ENCODE measurements around the gene HSF4.

The HSF4 gene

DNA sequence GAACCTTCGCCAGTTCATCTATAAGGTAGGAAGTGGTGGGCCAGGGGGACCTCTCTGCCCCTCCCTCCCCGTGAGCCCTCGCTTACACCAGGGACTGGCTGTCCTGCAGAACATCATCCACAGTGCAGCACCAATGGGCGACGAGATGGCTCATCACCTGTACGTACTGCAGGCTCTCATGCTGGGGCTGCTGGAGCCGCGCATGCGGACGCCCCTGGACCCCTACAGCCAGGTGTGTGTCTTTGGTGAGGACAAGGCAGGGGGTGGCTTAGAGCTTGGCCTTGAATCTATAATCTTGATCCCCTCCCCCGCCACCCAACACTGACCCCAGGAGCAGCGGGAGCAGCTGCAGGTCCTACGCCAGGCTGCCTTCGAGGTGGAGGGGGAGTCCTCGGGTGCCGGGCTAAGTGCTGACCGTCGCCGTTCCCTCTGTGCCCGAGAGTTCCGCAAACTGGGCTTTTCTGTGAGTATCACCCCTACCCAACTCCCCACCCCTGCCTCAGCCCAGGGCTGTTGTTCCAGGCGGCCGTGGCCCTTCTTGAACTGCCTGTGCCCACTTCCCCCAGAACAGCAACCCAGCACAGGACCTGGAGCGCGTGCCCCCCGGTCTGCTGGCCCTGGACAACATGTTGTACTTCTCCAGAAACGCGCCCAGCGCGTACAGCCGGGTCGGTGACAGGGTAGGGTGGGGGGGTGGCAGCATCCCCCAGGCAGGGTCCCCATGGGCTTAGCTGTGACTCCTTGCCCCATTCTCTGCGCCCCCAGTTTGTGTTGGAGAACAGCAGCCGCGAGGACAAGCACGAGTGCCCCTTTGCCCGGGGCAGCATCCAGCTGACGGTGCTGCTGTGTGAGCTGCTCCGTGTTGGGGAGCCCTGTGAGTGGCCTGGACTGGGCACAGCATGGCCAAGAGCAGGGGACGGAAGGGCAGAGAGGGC, 37.1 kb downstream of the HSF4 start:
- DNase-seq (ENCODE audit: low spot score), result no peak

DNA sequence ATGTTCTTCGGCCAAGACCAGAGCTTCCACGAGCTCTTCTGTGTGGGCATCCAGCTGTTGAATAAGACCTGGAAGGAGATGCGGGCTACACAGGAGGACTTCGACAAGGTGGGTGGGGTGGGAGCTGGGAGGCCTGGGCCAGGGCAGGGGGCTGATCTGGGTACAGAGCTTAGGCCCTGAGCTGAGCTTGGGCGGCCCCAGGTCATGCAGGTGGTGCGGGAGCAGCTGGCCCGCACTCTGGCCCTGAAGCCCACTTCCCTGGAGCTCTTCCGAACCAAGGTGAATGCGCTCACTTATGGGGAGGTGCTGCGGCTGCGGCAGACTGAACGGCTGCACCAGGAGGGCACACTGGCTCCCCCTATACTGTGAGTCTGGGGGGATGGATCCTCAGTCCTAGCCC, 37.9 kb downstream of the HSF4 start:
- DNase-seq (ENCODE audit: low spot score), result no peak

DNA sequence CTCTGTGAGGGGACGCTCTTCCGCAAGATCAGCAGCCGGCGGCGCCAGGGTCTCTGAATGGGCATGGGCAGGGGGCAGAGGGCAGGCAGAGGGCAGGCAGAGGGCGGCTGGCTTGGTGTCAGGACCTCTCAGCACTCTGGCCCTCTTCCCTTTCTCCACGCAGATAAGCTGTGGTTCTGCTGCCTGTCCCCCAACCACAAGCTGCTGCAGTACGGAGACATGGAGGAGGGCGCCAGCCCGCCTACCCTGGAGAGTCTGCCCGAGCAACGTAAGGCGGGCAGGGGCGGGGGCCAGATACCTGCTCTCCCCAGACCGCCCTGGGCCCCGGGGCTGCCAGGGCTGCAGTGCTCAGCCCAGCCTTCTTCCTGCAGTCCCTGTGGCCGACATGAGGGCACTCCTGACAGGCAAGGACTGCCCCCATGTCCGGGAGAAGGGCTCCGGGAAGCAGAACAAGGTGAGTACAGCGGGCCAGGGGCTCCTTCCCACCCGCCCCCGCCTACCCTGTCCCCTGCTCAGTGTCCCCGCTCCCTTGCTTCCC, 38.5 kb downstream of the HSF4 start:
- no peak for DNase-seq (ENCODE audit: low spot score)

DNA sequence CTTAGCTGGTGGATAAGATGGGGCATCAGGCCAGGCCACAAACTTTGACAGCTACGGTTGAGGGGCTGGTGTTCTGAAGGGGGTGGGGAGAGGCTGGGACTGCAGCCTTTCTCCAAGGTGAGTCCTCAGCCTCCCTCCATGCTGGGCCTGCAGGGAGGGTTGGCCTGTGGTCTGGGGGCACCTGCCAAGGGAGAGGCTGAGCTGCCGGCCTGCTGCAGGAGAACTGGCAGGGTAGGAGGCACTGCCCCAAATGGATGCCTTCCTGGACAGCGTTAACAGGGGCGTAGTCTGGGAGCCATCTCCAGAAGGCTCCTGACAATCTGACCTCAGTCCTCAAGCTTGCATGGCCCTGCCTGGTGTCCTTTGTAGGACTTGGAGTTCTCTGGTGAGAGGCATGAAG, 39.5 kb downstream of the HSF4 start:
- DNase-seq (ENCODE audit: low spot score), result no peak

DNA sequence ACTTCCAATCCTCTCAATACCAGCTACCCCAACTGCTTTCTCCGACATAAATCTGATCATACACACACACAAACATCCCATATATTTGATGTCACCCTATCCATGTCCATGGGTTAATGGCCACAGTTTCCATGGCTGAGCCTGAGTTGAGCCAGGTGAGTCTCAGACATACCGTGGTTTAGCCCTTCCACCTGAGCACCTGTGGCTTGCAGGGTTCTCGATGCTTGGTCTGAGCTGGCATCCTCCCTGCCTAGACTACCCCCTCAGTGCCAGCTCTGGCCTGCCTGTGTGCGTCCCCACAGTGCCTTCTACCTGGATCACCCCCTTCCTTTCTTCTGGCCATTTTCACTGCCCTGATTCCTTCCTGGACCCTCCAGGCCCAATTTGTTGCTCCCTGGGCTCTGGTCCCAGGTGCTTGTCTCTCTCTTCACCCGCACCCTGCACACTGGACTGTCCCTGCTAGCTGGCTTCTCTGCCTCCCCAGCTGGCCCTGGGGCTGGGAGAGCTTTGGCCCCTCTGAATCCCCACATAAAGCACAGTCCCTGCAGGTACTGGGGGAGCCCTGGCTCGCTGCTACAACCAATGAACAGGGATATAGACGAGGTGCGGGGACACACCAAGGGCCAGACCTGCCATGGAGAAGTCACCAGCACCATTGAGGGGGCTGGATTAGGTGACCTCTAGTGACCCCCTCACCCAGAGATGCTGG, 41.7 kb downstream of the HSF4 start:
- no peak for DNase-seq (ENCODE audit: low spot score)

DNA sequence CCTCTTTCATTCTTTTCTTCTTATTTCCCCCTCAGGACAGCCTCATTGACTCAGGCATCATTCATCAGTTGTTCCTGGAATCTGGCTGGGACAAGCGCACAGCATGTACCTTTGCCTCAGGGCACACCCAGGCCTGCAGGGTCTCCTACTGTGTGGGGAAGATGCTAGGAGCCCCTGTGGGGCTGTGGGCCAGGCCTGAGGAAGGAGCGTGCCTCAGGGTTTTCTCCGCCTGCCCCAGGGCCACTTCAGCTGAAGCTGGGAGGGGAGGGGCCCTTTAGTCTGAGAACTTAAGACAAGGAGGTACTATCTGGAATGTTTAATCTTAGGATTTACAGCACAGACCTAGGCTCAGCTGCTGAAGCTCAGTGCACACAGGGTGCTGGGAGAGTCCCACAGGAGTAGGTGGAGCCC, 42.3 kb downstream of the HSF4 start:
- no peak for DNase-seq (ENCODE audit: low spot score)

DNA sequence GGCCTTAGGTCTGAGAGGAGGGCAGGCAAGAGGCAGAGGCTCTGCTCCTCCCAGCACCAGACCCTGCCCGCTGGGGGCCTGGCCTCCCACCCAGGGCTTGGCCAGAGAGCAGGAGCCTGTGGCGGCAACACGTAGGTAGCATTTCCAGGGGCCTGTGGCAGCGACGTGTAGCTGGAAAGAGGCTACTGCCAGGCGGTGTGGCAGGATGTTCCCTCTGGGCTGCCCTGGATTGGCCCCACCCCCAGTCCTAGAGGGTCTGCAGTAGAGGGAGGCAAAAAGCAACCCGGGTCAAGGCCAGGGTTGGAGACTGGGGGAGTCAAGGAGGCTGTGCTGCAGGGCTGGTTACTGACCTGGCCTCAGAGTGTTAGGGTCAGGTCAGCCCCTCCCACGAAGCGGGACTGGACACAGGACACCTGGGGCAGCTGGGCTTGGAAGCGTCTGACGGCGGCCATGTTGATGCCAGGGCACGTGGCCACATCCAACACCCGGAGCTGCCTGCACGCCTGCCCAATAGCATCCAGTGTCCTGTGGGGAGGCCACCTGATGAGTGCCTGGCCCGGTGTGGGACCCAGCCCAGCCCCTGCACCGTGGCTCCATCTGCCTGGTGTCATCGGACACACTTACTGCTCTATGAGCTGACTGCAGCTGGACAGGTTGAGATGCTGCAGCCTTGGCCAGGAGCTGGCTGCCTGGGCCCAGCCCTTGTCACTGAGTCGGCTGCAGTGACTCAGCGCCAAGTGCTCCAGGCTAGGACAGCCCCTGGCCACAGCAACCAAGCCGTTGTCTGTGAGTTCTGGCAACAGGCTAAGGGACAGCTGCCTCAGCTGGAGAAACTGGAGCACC, 42.9 kb downstream of the HSF4 start:
- no peak for DNase-seq (ENCODE audit: low spot score)

DNA sequence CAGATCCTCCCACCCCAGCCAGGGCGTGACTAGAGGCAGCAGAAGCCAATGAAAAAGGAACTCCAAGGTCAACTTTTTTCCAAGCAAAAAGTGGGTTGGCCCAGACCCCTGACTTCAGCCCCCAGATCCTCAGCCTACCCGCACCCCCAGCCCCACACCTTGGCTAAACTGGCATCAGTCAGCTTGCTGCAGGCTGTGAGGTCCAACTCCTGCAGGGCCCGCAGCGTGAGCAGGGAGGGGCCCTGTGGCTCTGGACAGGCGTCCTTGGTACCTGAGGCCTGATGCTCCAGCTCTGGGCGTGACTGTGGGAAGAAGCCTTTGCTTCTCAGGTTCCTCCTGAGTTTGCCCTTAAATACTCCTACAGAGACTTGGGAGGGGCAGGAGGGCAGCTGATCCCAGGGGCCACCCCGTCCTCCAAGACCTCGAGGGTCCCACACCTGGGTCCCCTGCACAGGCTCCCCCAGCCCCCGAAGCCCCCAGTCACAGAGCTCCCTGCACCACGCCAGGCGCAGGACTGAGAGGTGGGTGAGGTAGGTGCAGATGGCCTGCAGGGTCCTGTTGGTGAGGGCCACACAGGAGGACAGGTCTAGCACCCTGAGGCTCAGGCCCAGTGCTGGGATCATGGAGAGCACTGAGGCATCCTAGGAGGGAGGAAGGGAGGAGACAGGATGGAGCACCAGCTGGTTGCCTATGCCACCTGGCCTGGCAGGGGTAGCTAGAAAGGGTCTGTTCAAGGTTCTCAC, 43.8 kb downstream of the HSF4 start:
- DNase-seq (ENCODE audit: low spot score), result no peak

DNA sequence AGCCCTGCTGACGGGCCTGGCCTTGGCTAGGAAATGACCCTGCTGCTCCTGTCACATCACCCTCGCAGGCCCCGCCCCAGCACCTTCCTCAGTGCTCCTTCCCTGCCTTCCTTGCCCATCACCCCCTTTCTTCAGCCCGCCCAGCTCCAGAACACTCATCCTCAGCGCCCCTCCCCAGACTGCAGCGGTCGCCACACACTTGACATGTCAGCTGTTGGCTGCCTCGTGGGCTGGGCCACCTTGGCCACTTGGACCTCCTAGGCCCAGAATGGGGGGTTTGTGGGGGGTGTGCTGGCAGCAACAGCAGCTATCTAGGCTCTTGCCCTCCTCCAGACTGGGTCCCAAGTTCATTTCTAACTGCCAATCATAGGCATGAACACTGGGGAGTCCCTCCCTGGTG, 45.0 kb downstream of the HSF4 start:
- DNase-seq (ENCODE audit: low spot score), result no peak

DNA sequence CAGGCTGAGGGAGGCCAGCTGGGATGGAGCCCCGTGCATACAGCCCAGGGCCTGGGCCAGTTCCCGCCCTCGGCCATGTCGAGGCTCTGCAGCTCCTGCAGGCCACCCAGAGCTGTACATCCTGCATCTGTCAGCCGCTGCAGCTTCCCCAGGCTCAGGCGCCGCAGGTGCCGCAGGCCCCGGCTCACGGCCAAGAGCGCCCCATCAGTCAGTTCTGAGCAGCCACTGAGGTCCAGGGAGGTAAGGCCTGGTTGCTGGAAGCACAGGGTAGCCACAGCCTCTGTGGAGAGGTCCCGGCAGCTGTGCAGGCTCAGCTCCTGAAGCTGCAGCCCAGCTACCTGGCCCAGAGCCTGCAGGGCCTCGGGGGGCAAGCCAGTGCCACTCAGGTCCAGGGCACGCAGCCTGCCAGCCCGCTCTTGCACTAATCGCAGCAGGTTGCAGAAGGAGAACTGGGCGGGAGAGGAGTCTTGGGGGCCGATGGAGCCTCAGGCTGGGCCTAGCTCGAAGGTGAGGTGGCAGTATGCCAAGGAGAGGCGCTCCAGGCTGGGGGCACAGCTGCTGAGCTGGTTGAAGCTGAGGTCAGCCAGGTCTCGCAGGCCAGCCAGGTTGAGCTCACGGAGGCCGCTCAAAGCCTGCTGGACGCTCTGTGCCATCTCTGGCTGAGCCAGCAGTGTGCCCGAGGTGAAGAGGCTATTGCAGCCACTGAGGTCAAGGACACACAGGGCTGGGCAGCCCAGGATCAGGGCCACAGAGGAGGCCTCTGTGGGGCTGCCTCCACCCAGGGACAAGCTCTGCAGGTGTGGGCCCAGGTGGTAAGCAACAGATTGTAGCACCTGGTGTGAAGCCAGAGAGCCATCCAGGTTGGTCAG, 45.8 kb downstream of the HSF4 start:
- no peak for DNase-seq (ENCODE audit: low spot score)

DNA sequence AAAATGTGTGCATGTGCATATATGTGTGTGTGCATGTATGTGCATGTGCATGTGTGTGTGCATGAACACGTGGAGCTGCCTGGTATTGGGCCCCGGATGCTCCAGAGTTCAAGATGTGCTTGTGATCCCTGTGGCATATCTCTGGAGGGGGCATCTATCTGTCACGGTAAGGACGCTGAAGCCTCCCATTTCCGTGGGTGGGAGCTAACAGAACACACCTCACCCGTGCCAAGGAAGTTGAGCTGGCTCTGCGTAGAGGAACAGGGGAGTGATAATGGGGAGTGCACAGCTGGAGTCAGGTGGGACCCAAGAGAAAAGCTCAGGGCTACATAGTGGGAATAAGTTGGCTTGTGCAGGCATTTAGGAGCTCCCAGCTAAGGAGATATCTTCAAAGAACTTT, 47.1 kb downstream of the HSF4 start:
- DNase-seq (ENCODE audit: low spot score), result no peak

DNA sequence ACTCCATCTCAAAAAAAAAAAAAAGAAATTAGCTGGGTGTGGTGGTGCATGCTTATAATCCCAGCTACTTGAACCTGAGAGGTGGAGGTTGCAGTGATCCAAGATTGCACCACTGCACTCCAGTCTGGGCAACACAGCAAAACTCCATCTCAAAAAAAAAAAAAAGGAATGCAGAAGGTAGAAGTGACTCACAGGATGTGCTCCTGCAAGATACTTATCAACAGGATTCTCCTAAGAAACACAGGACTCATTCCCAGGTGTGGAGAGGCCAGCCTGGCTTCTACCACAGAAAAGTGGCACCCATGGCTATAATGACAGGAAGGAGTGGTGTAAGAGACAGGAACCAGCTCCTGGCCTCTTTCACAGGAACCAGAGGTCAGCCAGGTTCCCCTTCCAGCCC, 48.2 kb downstream of the HSF4 start:
- no peak for DNase-seq (ENCODE audit: low spot score)

DNA sequence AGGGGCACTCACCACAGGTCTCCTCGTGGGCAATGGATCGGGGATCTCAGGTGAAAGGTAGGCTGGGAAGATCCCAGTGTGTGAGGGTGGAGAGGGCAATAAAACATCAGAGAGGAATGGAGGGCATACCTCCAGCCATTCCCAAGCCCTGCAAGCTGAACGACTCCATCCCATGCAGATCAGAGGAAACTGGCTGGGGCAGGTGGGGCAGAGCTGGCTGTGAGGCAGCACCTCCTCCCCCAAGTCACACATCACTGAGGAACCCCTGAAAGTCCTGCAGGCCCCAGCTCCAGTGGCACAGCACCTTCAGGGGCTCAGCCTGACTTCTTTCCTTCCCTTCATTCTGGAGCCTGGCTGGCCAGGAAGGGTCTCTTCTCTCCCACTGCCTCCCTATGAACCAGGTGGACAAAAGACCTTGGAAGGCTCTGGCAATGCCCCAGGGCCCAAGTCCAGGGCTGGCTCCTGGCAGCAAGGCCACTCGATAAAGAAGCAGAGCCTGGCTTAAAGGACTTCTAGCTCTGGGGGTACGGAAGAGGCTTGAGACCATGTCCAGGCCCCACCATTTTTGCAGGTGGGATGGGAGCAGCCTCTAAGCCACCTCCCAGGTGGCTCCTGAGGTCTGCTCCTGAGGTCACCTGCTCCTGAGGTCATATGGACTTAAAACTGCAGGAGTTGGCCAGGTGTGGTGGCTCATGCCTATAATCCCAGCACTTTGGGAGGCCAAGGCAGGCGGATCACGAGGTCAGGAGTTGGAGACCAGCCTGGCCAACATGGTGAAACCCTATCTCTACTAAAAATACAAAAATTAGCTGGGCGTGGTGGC, 48.9 kb downstream of the HSF4 start:
- no peak for DNase-seq (ENCODE audit: low spot score)

DNA sequence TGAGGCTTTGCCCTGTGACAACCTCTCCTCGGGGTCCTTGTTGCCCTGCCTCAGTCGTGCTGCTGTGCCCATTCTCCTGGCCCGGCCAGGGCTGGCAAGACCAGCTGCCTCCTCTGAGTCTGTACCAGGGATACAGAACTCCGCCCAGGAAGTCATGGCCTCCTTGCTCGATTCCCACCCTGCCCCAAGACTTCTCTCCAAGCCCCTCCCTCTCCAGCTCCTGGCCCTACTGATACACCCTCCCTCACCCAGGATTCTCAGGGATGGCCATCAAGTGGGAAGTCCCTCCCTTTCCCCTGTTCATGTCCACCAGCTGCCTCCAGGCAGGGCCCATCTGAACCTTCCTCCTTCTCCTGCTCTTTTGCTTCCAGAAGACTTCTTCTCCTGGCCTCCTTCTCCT, 51.2 kb downstream of the HSF4 start:
- no peak for DNase-seq (ENCODE audit: low spot score)

DNA sequence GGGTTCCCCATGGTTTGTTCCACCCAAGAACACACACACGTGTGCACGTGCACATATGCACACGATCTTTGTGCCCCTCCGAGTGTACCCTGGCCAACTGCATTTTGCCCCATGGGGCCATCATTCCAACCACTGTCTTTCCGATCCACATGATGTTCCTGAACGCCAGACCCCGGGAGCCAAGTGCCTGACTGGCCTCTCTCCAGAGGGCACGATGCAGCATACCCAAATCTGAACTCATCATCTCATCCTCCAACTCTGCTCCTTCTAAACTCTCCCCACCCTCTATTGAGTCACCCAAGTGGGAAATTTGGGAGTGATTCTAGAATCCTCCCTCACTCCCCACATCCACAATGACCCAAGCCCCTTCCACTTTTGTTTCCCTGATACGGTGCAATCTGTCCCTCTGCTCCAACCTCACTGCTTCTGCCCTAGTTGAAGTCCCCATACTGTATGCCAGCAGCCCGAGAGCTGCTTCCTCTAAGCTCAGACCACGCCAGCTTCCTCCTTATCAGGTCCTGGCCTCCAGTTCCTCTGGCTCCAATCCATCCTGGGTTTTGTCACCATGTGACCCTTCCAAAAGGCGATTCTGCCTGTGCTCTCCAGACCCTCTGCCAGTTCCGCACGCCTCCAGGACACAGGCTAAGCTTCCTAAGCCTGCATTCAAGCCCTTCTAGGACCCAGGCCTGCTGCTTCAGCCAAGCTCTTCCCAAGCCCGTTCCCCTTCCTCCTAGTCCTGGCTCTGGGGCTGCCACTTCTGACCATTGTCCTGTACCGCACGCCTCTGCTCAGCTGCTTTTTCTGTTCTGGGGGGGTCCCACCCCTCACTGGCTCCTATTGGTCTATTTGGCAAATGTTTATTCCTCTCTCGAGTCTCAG, 52.3 kb downstream of the HSF4 start:
- DNase-seq (ENCODE audit: low spot score), result no peak

All from HuH-7.5 (cell line).